HEK293 (cell line): Measurements from ENCODE around the gene PCLO.

Experiments used
- CTCF ChIP-seq: fragments of 450-650 bp; formaldehyde crosslinking; IDR thresholded peaks from 2 replicates; pipeline ENCODE4 v1.5.1; 2016; ENCODE audit warnings: missing biosample characterization, missing genetic modification characterization
- ELK4 ChIP-seq: IDR thresholded peaks from 2 replicates; pipeline ENCODE4 v1.6.1; 2011; ENCODE audit warnings: mild to moderate bottlenecking, low read depth, low read length, borderline replicate concordance
- HOXA7 ChIP-seq: sonication (generic); formaldehyde crosslinking; IDR thresholded peaks from 2 replicates; pipeline ENCODE4 v1.8.1; 2022; ENCODE audit warnings: missing genetic modification reagents, borderline replicate concordance
- ZNF398 ChIP-seq: fragments of 450-650 bp; formaldehyde crosslinking; IDR thresholded peaks from 2 replicates; pipeline ENCODE4 v1.5.1; 2017; ENCODE audit warnings: missing biosample characterization, missing genetic modification characterization
- ZNF747 ChIP-seq: fragments of 450-650 bp; formaldehyde crosslinking; IDR thresholded peaks from 2 replicates; pipeline ENCODE4 v1.5.1; 2016; ENCODE audit warnings: missing biosample characterization, missing genetic modification characterization

GRCh38 chr7:83130191-83130590, 32.5 kb downstream of the PCLO start:
- TF ChIP-seq ZNF398 (tag by site-specific recombination) (no peak), HOXA7 (CRISPR knock-in tag) (no peak), CTCF (no peak), ZNF747 (tag by site-specific recombination) (no peak), ELK4 (no peak)
